Vagina (tissue), 2 donors: Measurements from ENCODE around the gene DUSP8.

Source experiments
- POLR2A ChIP-seq, 2 donors: fragments of 450-650 bp; IDR thresholded peaks; one replicate each; pipeline ENCODE4 v1.6.1; 2017; ENCODE audit warnings: antibody characterized with exemption in 2 of 2, mild to moderate bottlenecking in 2 of 2, moderate library complexity in 2 of 2
- POLR2AphosphoS5 ChIP-seq, 2 donors: sonication (generic); formaldehyde crosslinking; IDR thresholded peaks; one replicate each; pipeline ENCODE4 v1.9.0; 2017; ENCODE audit warnings: antibody characterized with exemption in 2 of 2, mild to moderate bottlenecking in 2 of 2, low read depth in 1 of 2; ENCODE audit not compliant: insufficient read depth in 1 of 2
- TF ChIP-seq, protein P1 (sequence below), 3 experiments: fragments of 450-650 bp in 2 of 3; fragments of 200-600 bp in 1 of 3; sonication (generic) in 1 of 3; IDR thresholded peaks; one replicate each; pipeline ENCODE4 v1.5.1; 2017 to 2019; ENCODE audit warnings: antibody characterized with exemption in 3 of 3, mild to moderate bottlenecking in 2 of 3, moderate library complexity in 2 of 3

DNA sequence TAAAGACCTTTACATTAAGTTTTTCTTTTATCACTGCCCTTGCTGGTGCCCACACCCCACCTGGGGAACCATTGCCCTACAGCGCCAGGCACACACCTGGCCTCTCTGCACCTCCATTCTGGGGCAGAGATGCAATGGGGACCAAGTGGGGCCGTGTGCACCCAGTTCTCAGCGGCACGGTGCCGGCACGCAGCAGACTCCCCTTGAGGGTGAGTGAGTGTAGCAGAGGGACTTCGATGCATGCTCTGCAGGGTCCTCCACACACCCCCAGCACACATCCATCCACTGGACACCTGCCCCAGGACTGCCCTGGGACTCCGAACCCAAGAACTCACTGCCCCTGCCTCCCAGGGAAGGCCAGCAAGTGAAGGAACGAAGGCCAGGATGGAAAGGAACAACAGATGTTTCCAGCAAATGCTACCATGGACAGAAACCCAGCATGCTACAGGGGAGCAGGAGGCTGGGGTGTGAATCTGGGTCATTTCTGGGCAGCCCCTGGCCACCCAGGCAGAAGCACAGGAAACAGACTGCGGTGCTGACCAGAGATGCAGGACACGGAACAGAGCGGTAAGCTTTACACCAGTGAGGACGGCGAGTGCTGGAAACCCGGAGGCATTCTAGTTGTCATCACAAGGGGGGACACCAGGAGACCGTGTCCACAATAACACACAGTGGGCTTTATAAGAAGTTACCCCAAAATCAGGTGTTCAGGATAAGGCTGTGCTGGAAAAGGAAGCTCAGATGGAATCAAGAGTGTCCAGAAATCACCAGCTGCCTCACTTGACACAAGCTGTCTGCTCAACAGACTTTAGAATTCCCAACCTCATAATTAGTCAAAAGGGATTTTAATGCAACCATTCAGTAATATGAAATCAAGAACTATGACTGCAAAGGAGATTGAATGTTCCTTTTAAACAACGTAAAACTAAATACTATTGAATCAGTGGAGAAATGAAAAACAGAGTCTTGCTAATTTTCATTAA is 52.8 kb downstream of the DUSP8 start:
- TF ChIP-seq, protein P1, sequence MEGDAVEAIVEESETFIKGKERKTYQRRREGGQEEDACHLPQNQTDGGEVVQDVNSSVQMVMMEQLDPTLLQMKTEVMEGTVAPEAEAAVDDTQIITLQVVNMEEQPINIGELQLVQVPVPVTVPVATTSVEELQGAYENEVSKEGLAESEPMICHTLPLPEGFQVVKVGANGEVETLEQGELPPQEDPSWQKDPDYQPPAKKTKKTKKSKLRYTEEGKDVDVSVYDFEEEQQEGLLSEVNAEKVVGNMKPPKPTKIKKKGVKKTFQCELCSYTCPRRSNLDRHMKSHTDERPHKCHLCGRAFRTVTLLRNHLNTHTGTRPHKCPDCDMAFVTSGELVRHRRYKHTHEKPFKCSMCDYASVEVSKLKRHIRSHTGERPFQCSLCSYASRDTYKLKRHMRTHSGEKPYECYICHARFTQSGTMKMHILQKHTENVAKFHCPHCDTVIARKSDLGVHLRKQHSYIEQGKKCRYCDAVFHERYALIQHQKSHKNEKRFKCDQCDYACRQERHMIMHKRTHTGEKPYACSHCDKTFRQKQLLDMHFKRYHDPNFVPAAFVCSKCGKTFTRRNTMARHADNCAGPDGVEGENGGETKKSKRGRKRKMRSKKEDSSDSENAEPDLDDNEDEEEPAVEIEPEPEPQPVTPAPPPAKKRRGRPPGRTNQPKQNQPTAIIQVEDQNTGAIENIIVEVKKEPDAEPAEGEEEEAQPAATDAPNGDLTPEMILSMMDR (IDR thresholded peaks at IDR 0.05) = no peak
- TF ChIP-seq POLR2A (IDR thresholded peaks at IDR 0.05) (no peak), POLR2AphosphoS5 (IDR thresholded peaks at IDR 0.05; ENCODE audit: insufficient read depth in 1 of 2, low read depth in 1 of 2) (no peak)
